Medulla oblongata (tissue), 1 donor: Measurements from ENCODE around the gene ARFGEF2.
"Not testable (repeated sequence)": the region's sequence is repeated elsewhere in the genome, so short reads cannot be mapped to it uniquely, and the experiment has no call there.

Experiments used
- DNase-seq: peaks from one replicate; pipeline ENCODE4 v3.0.0-alpha.2; 2015; ENCODE audit errors: extremely low spot score

Gene ARFGEF2

GRCh38 chr20:48921168-48921882 is at the start of gene ARFGEF2:
ARFGEF2 (plus strand) TSS chr20:48921711; CDS start chr20:48921890, 179 bp downstream.
- peak; percentile 98 for DNase-seq

- DNase-seq: no peak
Observed at GRCh38 chr20:48875233-48875913, 46.1 kb upstream of the ARFGEF2 start.

- DNase-seq: no peak
Observed at GRCh38 chr20:48875914-48876240, 45.6 kb upstream of the ARFGEF2 start.

GRCh38 chr20:48877304-48877703 is 44.2 kb upstream of the ARFGEF2 start:
- DNase-seq: peak; percentile 85

GRCh38 chr20:48878534-48879248 is 42.8 kb upstream of the ARFGEF2 start:
- DNase-seq: no peak

GRCh38 chr20:48879612-48880245 is 41.8 kb upstream of the ARFGEF2 start:
- DNase-seq: no peak

GRCh38 chr20:48880331-48880730 is 41.2 kb upstream of the ARFGEF2 start:
- no peak for DNase-seq

GRCh38 chr20:48880981-48881657 is 40.4 kb upstream of the ARFGEF2 start:
- DNase-seq: no peak

- no peak for DNase-seq
Observed at GRCh38 chr20:48885237-48885636, 36.3 kb upstream of the ARFGEF2 start.

- peak; percentile 15 for DNase-seq
Observed at GRCh38 chr20:48886194-48886593, 35.3 kb upstream of the ARFGEF2 start.

GRCh38 chr20:48886811-48887210 is 34.7 kb upstream of the ARFGEF2 start:
- no peak for DNase-seq

- DNase-seq: not testable (repeated sequence)
Observed at GRCh38 chr20:48888517-48888916, 33.0 kb upstream of the ARFGEF2 start.

- no peak for DNase-seq
Observed at GRCh38 chr20:48889140-48889790, 32.2 kb upstream of the ARFGEF2 start.

GRCh38 chr20:48891235-48892048 is 30.1 kb upstream of the ARFGEF2 start:
- DNase-seq: no peak

GRCh38 chr20:48892049-48892470 is 29.5 kb upstream of the ARFGEF2 start:
- no peak for DNase-seq

- DNase-seq: no peak
Observed at GRCh38 chr20:48892891-48893290, 28.6 kb upstream of the ARFGEF2 start.

GRCh38 chr20:48893374-48893773 is 28.1 kb upstream of the ARFGEF2 start:
- no peak for DNase-seq

- DNase-seq: no peak
Observed at GRCh38 chr20:48897305-48898010, 24.1 kb upstream of the ARFGEF2 start.

GRCh38 chr20:48898210-48898609 is 23.3 kb upstream of the ARFGEF2 start:
- DNase-seq: no peak
